Body of pancreas (tissue), 4 donors: ENCODE measurements around the gene CTH. TPM values are rescaled to one million over a fixed set of nuclear protein-coding genes. Genes with fewer than 3 reads are reported as not detected.
"Not testable (repeated sequence)": the region's sequence is repeated elsewhere in the genome, so short reads cannot be mapped to it uniquely, and the experiment has no call there.

ENCODE experiments used
- ATAC-seq: fragments of 150-250 bp; one replicate; pipeline ENCODE4 v1.9.1; 2016
- DNase-seq, 4 donors: peaks; one replicate each; pipeline ENCODE4 v3.0.0-alpha.2; 2019
- H3K27ac ChIP-seq, 4 donors: fragments of 200-600 bp; sonication (generic); 1 replicate in 3 of 4; 2 replicates in 1 of 4; pipeline versions ENCODE4 v1.5.1 to v1.6.1; 2016 to 2019; ENCODE audit warnings: mild to moderate bottlenecking in 1 of 4, mixed read lengths in 1 of 4, moderate library complexity in 1 of 4
- H3K27me3 ChIP-seq, 2 donors: fragments of 200-600 bp; sonication (generic); one replicate each; pipeline ENCODE4 v1.6.0; 2016; ENCODE audit warnings: mild to moderate bottlenecking in 1 of 2
- H3K36me3 ChIP-seq, 2 donors: fragments of 200-600 bp; sonication (generic); replicated peaks in 1 of 2; 2 replicates each; pipeline ENCODE4 v1.5.1; 2016; ENCODE audit warnings: low read depth in 2 of 2; ENCODE audit not compliant: insufficient read depth in 1 of 2
- H3K4me1 ChIP-seq: fragments of 200-600 bp; sonication (generic); one replicate; pipeline ENCODE4 v1.6.0; 2016
- H3K4me3 ChIP-seq, 2 donors: fragments of 200-600 bp; sonication (generic); 1 replicate in 1 of 2; 2 replicates in 1 of 2; pipeline ENCODE4 v1.5.1; 2016 to 2019
- H3K9me3 ChIP-seq, 3 donors: fragments of 200-600 bp; sonication (generic); 1 replicate in 2 of 3; 2 replicates in 1 of 3; pipeline ENCODE4 v1.5.1; 2016
- POLR2A ChIP-seq, 3 donors: fragments of 450-650 bp; IDR thresholded peaks; one replicate each; pipeline ENCODE4 v1.6.1; 2016; ENCODE audit warnings: antibody characterized with exemption in 3 of 3, mild to moderate bottlenecking in 2 of 3
- WGBS, 2 donors: methylation state at CpG; one replicate each; pipeline ENCODE4 v1.1.5; 2017; 5-methylcytosine and 5-hydroxymethylcytosine counted together
- intact Hi-C: fragments of 100-400 bp; cut with DNase I; formaldehyde crosslinking; loops from one replicate; pipeline ENCODE4 v1.15.1; 2023
- total RNA-seq, 2 donors: library from RNA; depleted of rRNA; stranded (reverse); fragments of >200 nt; gene quantifications; one replicate each; pipeline ENCODE4 v1.1.0, GENCODE V29; 2016
- TF ChIP-seq, protein P1 (sequence below), 7 experiments: fragments of 450-650 bp in 4 of 7; fragments of 200-600 bp in 3 of 7; sonication (generic) in 3 of 7; IDR thresholded peaks; one replicate each; pipeline ENCODE4 v1.5.1; 2016 to 2019; ENCODE audit warnings: antibody characterized with exemption in 7 of 7

CTH gene
- total RNA-seq, 2 donors from 2014 or later = 5.9 to 7.3 TPM

GRCh38 chr1:70462611-70463010 lies 51.5 kb downstream of the CTH start:
- Histone ChIP-seq H3K36me3 (no peaks in the 10 kb centered on the region), H3K4me3 (no peak overlapping the region), H3K9me3 (no peaks in the 10 kb centered on the region), H3K4me1 (peaks cover 5% of the 10 kb centered on the region), H3K27me3 (no peaks in the 10 kb centered on the region), H3K27ac (no peak overlapping the region)
- intact Hi-C loops = no loop called here
- no peak for TF ChIP-seq POLR2A (IDR thresholded peaks at IDR 0.05)
- TF ChIP-seq, protein P1, sequence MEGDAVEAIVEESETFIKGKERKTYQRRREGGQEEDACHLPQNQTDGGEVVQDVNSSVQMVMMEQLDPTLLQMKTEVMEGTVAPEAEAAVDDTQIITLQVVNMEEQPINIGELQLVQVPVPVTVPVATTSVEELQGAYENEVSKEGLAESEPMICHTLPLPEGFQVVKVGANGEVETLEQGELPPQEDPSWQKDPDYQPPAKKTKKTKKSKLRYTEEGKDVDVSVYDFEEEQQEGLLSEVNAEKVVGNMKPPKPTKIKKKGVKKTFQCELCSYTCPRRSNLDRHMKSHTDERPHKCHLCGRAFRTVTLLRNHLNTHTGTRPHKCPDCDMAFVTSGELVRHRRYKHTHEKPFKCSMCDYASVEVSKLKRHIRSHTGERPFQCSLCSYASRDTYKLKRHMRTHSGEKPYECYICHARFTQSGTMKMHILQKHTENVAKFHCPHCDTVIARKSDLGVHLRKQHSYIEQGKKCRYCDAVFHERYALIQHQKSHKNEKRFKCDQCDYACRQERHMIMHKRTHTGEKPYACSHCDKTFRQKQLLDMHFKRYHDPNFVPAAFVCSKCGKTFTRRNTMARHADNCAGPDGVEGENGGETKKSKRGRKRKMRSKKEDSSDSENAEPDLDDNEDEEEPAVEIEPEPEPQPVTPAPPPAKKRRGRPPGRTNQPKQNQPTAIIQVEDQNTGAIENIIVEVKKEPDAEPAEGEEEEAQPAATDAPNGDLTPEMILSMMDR (IDR thresholded peaks at IDR 0.05) = no peak
- WGBS, 2 donors = 82 to 91% methylated on average over 1 of the region's 1 CpG
- no peak for DNase-seq
- no peak for ATAC-seq

DNA sequence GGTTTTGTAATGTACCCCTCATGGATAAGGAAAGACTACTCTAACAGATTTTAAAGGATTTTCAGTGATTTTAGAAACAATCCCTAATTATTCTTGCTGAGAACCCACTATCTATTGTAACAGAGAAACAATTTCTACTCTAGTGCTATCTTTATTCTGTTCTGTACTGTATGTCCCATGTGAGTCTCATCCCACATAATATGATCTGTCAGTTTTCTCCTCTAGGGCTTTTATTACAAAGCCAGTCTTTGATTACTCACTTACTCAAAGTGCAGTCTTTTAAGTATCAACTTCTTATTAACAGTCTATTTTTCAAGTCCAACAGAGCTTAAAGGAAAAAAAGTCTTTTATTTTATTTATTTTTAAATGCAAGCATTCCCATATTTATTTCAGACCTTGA lies 54.8 kb downstream of the CTH start:
- no peak for DNase-seq
- no peak for ATAC-seq
- H3K36me3 ChIP-seq = no peaks in the 10 kb centered on the region
- H3K9me3 ChIP-seq = no peaks in the 10 kb centered on the region
- no peak overlapping the region for H3K4me3 ChIP-seq
- no peak overlapping the region for H3K27ac ChIP-seq
- H3K4me1 ChIP-seq = peaks cover 5% of the 10 kb centered on the region
- TF ChIP-seq POLR2A (IDR thresholded peaks at IDR 0.05) = no peak
- TF ChIP-seq, protein P1 (IDR thresholded peaks at IDR 0.05) = no peak
- intact Hi-C loops = no loop called here
- H3K27me3 ChIP-seq = no peaks in the 10 kb centered on the region

DNA sequence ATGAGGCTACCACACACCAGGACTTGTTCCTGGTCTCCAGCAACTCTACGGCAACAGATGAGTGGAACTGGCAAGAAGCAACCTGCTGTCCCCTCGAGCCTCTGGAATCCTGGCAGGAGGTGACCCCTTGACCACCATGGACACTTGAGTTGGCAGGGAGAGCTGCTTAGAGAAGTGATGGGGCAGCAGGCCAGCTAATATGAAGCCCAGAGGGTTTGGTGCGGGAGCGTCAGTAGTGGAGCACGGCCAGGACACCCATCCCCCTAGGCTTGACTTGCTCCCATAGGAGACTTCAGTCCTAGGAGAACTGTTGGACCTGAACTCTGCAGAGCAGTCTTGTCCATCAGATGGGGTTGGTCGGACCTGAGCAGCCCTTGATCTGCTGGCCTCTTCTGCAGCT lies 56.5 kb downstream of the CTH start:
- H3K27me3 ChIP-seq = no peaks in the 10 kb centered on the region
- no peak overlapping the region for H3K27ac ChIP-seq
- TF ChIP-seq, protein P1 (IDR thresholded peaks at IDR 0.05) = no peak
- TF ChIP-seq POLR2A (IDR thresholded peaks at IDR 0.05) = no peak
- no peak for ATAC-seq
- no peaks in the 10 kb centered on the region for H3K4me1 ChIP-seq
- DNase-seq = no peak
- no peaks in the 10 kb centered on the region for H3K36me3 ChIP-seq
- H3K4me3 ChIP-seq = no peak overlapping the region
- intact Hi-C loops = no loop called here
- no peaks in the 10 kb centered on the region for H3K9me3 ChIP-seq
- 73 to 82% methylated on average over 6 of the region's 6 CpGs for WGBS, 2 donors

DNA sequence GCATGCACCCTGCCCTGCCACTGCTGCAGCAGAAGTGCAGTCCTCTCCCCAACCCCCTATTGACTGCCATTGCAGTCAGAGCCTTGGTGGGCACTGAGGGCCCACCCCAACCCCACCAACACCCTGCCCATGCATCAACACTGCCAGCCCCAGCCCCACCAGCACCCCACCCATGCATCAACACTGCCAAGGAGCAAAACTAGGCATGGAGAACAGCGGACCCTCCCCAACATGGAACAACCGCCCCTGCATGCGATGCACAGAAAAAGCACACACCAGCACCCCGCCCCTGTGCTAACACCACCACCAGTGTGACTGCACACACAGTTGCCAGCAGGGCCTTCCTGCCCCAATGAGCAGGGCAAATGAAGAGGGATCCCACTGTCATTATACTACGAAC lies 57.1 kb downstream of the CTH start:
- Histone ChIP-seq H3K4me3 (no peak overlapping the region), H3K9me3 (no peaks in the 10 kb centered on the region), H3K4me1 (no peaks in the 10 kb centered on the region), H3K27me3 (no peaks in the 10 kb centered on the region), H3K36me3 (no peaks in the 10 kb centered on the region), H3K27ac (no peak overlapping the region)
- 68 to 80% methylated on average over 5 of the region's 5 CpGs for WGBS, 2 donors
- intact Hi-C loops = no loop called here
- DNase-seq = no peak
- TF ChIP-seq POLR2A (IDR thresholded peaks at IDR 0.05) = no peak
- TF ChIP-seq, protein P1 (IDR thresholded peaks at IDR 0.05) = no peak
- ATAC-seq = no peak

DNA sequence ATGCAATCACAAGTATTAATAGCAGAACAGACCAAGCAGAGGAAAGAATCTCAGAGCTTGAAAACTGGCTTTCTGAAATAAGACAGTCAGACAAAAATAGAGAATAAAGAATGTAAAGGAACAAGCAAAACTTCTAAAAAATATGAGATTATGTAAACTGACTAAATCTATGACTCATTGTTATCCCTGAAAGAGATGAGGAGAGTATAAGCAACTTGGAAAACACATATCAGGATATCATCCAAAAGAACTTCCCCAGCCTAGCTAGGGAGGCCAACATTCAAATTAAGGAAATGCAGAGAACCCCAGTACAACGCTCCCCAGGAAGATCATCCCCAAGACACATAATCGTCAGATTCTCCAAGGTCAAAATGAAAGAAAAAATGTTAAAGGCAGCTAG lies 58.1 kb downstream of the CTH start:
- H3K9me3 ChIP-seq, H3K4me1 ChIP-seq, H3K27me3 ChIP-seq, H3K36me3 ChIP-seq, H3K4me3 ChIP-seq, ATAC-seq, DNase-seq, H3K27ac ChIP-seq, intact Hi-C loops: not testable (repeated sequence)
- WGBS, 2 donors = 73 to 78% methylated on average over 2 of the region's 2 CpGs
